GM12878 (cell line): ENCODE results near the gene CACNA2D3. TPM values are rescaled to one million over a fixed set of nuclear protein-coding genes. Genes with fewer than 3 reads are reported as not detected.

Experiments used
- ATAC-seq: fragments of 200-7000 bp; cut with Tn5 transposase; 3 replicates; pipeline ENCODE4 v1.9.1; 2020; ENCODE audit warnings: mild to moderate bottlenecking, moderate library complexity
- BruUV-seq: library from RNA; stranded (reverse); fragments of 400-500 nt; replicated peaks from 2 replicates; lab custom pipeline; 2021; lab: Mats Ljungman, UMichigan
- CTCF ChIA-PET: fragments of 300-600 bp; sonication (Branson Sonifier 250); formaldehyde crosslinking; extraction: SDS; loops from one replicate; lab custom pipeline; 2021; ENCODE audit warnings: inconsistent platforms; lab: Yijun Ruan, JAX
- POLR2A ChIA-PET: fragments of 350-600 bp; formaldehyde crosslinking; extraction: SDS; loops from one replicate; lab custom pipeline; 2021; ENCODE audit warnings: inconsistent platforms; lab: Charles Lee
- RAD21 ChIA-PET: fragments of 300-600 bp; sonication (Branson Sonifier 250); formaldehyde crosslinking; loops from one replicate; lab custom pipeline; 2023; ENCODE audit warnings: antibody characterized with exemption; ENCODE audit not compliant: unreplicated experiment; lab: Charles Lee
- SMC1A ChIA-PET: fragments of 300-600 bp; sonication (Branson Sonifier 250); formaldehyde crosslinking; loops from one replicate; lab custom pipeline; 2023; ENCODE audit not compliant: unreplicated experiment, uncharacterized antibody; lab: Charles Lee
- DNase-seq: peaks from one replicate; pipeline ENCODE4 v3.0.0-alpha.2; 2011; ENCODE audit warnings: low read depth, low spot score
- FAIRE-seq: peaks from 3 replicates; lab custom pipeline; 2011; peaks lifted over from hg19 to GRCh38; lab: Jason Lieb, UNC
- H2AFZ ChIP-seq: 2 replicates; pipeline ENCODE4 v1.6.0; 2011; ENCODE audit warnings: low read depth, low read length, control low read depth; ENCODE audit not compliant: control insufficient read depth
- H3K27ac ChIP-seq: 2 replicates; pipeline ENCODE4 v1.5.1; 2011; ENCODE audit warnings: control low read depth; ENCODE audit not compliant: control insufficient read depth, insufficient read depth
- H3K27me3 ChIP-seq, 2 experiments: replicated peaks in 1 of 2; 2 replicates each; pipeline versions ENCODE4 v1.6.0 to v1.6.1; 2011; ENCODE audit warnings: low read length in 1 of 2; ENCODE audit not compliant: control insufficient read depth in 2 of 2, insufficient read depth in 2 of 2
- H3K36me3 ChIP-seq, 2 experiments: 2 replicates each; pipeline ENCODE4 v1.5.1; 2011; ENCODE audit warnings: low read length in 1 of 2; ENCODE audit not compliant: control insufficient read depth in 2 of 2, insufficient read depth in 2 of 2
- H3K4me1 ChIP-seq: 2 replicates; pipeline ENCODE4 v1.6.1; 2011; ENCODE audit warnings: mild to moderate bottlenecking, low read length, moderate library complexity, mixed read lengths; ENCODE audit not compliant: control insufficient read depth, insufficient read depth
- H3K4me2 ChIP-seq: 2 replicates; pipeline ENCODE4 v1.6.0; 2011; ENCODE audit warnings: control low read depth; ENCODE audit not compliant: control insufficient read depth, insufficient read depth
- H3K4me3 ChIP-seq: fragments of 200-600 bp; sonication (generic); 2 replicates; pipeline ENCODE4 v1.5.1; 2016
- H3K79me2 ChIP-seq: 2 replicates; pipeline ENCODE4 v1.6.0; 2011; ENCODE audit warnings: low read length; ENCODE audit not compliant: control insufficient read depth, insufficient read depth
- H3K9ac ChIP-seq: 2 replicates; pipeline ENCODE4 v1.8.0; 2011; ENCODE audit warnings: low read length, control low read depth, mixed read lengths; ENCODE audit not compliant: control insufficient read depth, insufficient read depth
- H3K9me3 ChIP-seq: replicated peaks from 3 replicates; pipeline ENCODE4 v1.5.1; 2011; ENCODE audit warnings: mild to moderate bottlenecking, low read length; ENCODE audit not compliant: control insufficient read depth, insufficient read depth
- H4K20me1 ChIP-seq: 2 replicates; pipeline ENCODE4 v1.6.0; 2011; ENCODE audit not compliant: control insufficient read depth, insufficient read depth
- ASH2L ChIP-seq: fragments of 300-600, 200-600 bp; sonication (generic); IDR thresholded peaks from 2 replicates; pipeline ENCODE4 v1.6.1; 2017; ENCODE audit warnings: low read depth, mild to moderate bottlenecking, borderline replicate concordance
- HDAC2 ChIP-seq: fragments of 200-600 bp; sonication (generic); IDR thresholded peaks from 2 replicates; pipeline ENCODE4 v1.6.1; 2017
- KDM1A ChIP-seq: fragments of 200-600 bp; sonication (generic); IDR thresholded peaks from 2 replicates; pipeline ENCODE4 v1.6.1; 2016; ENCODE audit warnings: borderline replicate concordance
- NFYA ChIP-seq: IDR thresholded peaks from 2 replicates; pipeline ENCODE4 v1.6.1; 2011; ENCODE audit warnings: low read depth, mild to moderate bottlenecking, low read length, improper control_type of control experiment, borderline replicate concordance
- NKRF ChIP-seq: fragments of 450-650 bp; conservative IDR thresholded peaks from 2 replicates; pipeline ENCODE4 v1.6.1; 2017; ENCODE audit warnings: mild to moderate bottlenecking, moderate library complexity
- PAX5 ChIP-seq: IDR thresholded peaks from 2 replicates; pipeline ENCODE4 v1.6.1; 2011; ENCODE audit warnings: low read depth, low read length, borderline replicate concordance
- RFX5 ChIP-seq: IDR thresholded peaks from 2 replicates; pipeline ENCODE4 v1.6.1; 2011; ENCODE audit warnings: low read depth, low read length, improper control_type of control experiment
- SKIL ChIP-seq: fragments of 450-650 bp; IDR thresholded peaks from 2 replicates; pipeline ENCODE4 v1.6.1; 2017; ENCODE audit warnings: mild to moderate bottlenecking, low read depth, inconsistent platforms; ENCODE audit not compliant: poor library complexity, severe bottlenecking
- SP1 ChIP-seq: IDR thresholded peaks from one replicate; pipeline ENCODE4 v1.6.1; 2011; ENCODE audit warnings: low read depth, low read length
- SREBF2 ChIP-seq: IDR thresholded peaks from 2 replicates; pipeline ENCODE4 v1.6.1; 2012; ENCODE audit warnings: mild to moderate bottlenecking, low read length
- TCF12 ChIP-seq: IDR thresholded peaks from 2 replicates; pipeline ENCODE4 v1.6.1; 2011; ENCODE audit warnings: low read depth, mild to moderate bottlenecking, low read length
- TCF7 ChIP-seq: IDR thresholded peaks from 2 replicates; pipeline ENCODE4 v1.6.1; 2014; ENCODE audit warnings: antibody characterized with exemption, borderline replicate concordance
- ZBTB40 ChIP-seq: fragments of 450-650 bp; IDR thresholded peaks from 2 replicates; pipeline ENCODE4 v1.6.1; 2016; ENCODE audit warnings: mild to moderate bottlenecking, moderate library complexity, borderline replicate concordance
- WGBS: methylation state at CpG from one replicate; pipeline ENCODE4 v1.1.6; 2016; ENCODE audit warnings: low lambda C conversion rate; ENCODE audit not compliant: insufficient replicate concordance, insufficient coverage; ENCODE audit errors: missing lambda C conversion rate; 5-methylcytosine and 5-hydroxymethylcytosine counted together
- in situ Hi-C: fragments of 300-500 bp; cut with MboI; formaldehyde crosslinking; loops from 9 replicates; pipeline ENCODE4 v1.14.3; 2018; ENCODE audit warnings: mixed read lengths
- intact Hi-C: fragments of 100-400 bp; cut with micrococcal nuclease; formaldehyde crosslinking; loops from one replicate; pipeline ENCODE4 v1.14.2; 2022; ENCODE audit not compliant: unreplicated experiment
- polyA plus RNA-seq, 11 experiments: library from polyadenylated mRNA; depleted of rRNA in 4 of 11; unstranded in 6 of 11; stranded (reverse) in 5 of 11; fragments of >200 nt; fragmentation: Nextera tagmentation in 4 of 11; fragmentation: Illumina TruSeq in 1 of 11; extraction: Ambion mirVana in 4 of 11; extraction: Trizol in 1 of 11; gene quantifications; 1 replicate in 1 of 11; 2 replicates in 10 of 11; pipeline versions ENCODE4 v1.2.1 to v1.2.3, GENCODE V29; 2011 to 2016; ENCODE audit warnings: inconsistent platforms in 2 of 11, missing spikeins in 2 of 11, low read depth in 1 of 11
- total RNA-seq, 4 experiments: library from RNA; depleted of rRNA in 3 of 4; stranded (reverse); fragments of >200 nt in 3 of 4; fragmentation: Illumina TruSeq in 1 of 4; extraction: Trizol in 1 of 4; gene quantifications; 2 replicates each; pipeline versions ENCODE4 v1.2.1 to v1.2.3, GENCODE V29; 2013 to 2021
- TF ChIP-seq, protein P1 (sequence below): fragments of 450-650 bp; IDR thresholded peaks from 2 replicates; pipeline ENCODE4 v1.6.1; 2017; ENCODE audit warnings: mild to moderate bottlenecking

The CACNA2D3 gene
- total and polyA plus RNA-seq, 10 of the 15 experiments (the other 5 are each of a cell fraction or from before 2014, with no cell fraction given) = not detected

DNA sequence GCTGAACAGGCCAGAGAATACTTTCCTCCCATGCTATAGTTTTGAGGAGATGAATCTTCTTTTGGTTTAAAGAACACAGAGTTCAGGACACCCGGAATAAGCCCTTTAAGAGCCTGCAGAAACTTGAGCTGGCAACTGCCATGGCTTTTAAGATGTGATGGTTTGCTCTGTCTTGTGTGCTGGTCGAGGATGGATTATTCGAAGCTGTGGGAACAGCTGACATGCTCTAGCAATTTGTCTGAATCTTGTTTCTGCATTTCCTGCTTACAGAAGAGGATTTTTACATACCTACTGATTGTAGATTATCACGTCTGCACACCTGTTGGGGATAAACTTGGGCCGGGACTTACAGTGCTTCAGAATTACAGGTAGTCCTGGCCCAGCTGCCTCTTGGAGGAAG is 408.6 kb downstream of the CACNA2D3 start:
- H3K9me3 ChIP-seq = no peaks in the 10 kb centered on the region
- no peak for DNase-seq
- in situ Hi-C loops (no loop called here), intact Hi-C loops (no loop called here)
- POLR2A ChIA-PET = no interaction called here
- no peak overlapping the region for H3K9ac ChIP-seq
- TF ChIP-seq SREBF2 = no peak
- no peak for TF ChIP-seq TCF7
- TF ChIP-seq SP1 = no peak
- no peak for TF ChIP-seq NKRF
- TF ChIP-seq RFX5 = no peak
- TF ChIP-seq PAX5 = no peak
- no peak for TF ChIP-seq KDM1A
- no peak for TF ChIP-seq HDAC2
- TF ChIP-seq, protein P1, sequence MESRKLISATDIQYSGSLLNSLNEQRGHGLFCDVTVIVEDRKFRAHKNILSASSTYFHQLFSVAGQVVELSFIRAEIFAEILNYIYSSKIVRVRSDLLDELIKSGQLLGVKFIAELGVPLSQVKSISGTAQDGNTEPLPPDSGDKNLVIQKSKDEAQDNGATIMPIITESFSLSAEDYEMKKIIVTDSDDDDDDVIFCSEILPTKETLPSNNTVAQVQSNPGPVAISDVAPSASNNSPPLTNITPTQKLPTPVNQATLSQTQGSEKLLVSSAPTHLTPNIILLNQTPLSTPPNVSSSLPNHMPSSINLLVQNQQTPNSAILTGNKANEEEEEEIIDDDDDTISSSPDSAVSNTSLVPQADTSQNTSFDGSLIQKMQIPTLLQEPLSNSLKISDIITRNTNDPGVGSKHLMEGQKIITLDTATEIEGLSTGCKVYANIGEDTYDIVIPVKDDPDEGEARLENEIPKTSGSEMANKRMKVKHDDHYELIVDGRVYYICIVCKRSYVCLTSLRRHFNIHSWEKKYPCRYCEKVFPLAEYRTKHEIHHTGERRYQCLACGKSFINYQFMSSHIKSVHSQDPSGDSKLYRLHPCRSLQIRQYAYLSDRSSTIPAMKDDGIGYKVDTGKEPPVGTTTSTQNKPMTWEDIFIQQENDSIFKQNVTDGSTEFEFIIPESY = no peak
- no peak for TF ChIP-seq ASH2L
- no peak for TF ChIP-seq TCF12
- TF ChIP-seq NFYA = no peak
- no peak for TF ChIP-seq SKIL
- no peak for TF ChIP-seq ZBTB40
- no TSS peak for BruUV-seq
- CTCF ChIA-PET = no interaction called here
- H3K36me3 ChIP-seq = no peaks in the 10 kb centered on the region
- no peak for ATAC-seq
- H3K4me2 ChIP-seq = no peak overlapping the region
- H3K79me2 ChIP-seq = no peaks in the 10 kb centered on the region
- no peaks in the 10 kb centered on the region; a peak in 1 of 4 replicates for H3K27me3 ChIP-seq
- H3K4me1 ChIP-seq = no peaks in the 10 kb centered on the region
- no peak for FAIRE-seq
- 4% methylated on average over 5 of the region's 5 CpGs for WGBS
- RAD21 ChIA-PET = no interaction called here
- H2AFZ ChIP-seq = no peak overlapping the region
- no peak overlapping the region for H3K27ac ChIP-seq
- SMC1A ChIA-PET = interaction anchor here (1.0 kb wide), 1 partner anchor 9 kb away, joined by 4 read pairs; no protein-coding TSS in a partner anchor
- no peak overlapping the region for H3K4me3 ChIP-seq
- H4K20me1 ChIP-seq = no peaks in the 10 kb centered on the region
